OCI-LY3 (cell line): Measurements from ENCODE around the gene TMEM74B.

ENCODE experiments used
- EZH2phosphoT487 ChIP-seq: fragments of 200-600 bp; shearing (Covaris generic); IDR thresholded peaks from 2 replicates; pipeline ENCODE4 v1.6.1; 2018; ENCODE audit warnings: antibody characterized with exemption, mixed run types, low read depth
- TF ChIP-seq, protein P1 (sequence below): fragments of 200-600, 300-600 bp; sonication (generic); IDR thresholded peaks from 2 replicates; pipeline ENCODE4 v1.5.1; 2014; ENCODE audit warnings: antibody characterized with exemption, low read length, low read depth

DNA sequence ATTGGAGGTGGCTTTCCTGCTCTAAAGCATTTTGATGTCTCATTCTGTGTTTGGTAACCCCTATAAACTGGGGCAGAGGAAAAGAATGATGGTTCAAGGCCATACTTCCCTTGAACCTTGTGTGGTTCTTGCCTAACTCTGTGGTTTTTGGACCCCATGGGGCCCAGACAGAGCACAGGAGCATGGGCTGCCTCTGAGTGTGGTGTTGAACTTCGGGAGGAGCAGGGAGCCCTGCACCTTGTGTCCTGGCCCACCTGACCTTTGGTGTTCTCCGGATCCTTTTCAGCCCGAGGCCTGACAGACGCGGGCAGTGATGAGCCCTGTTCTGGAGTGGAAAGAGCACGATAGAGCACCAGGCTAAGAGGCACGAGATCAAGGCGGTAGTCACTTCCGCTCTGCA lies 18.8 kb downstream of the TMEM74B start:
- TF ChIP-seq, protein P1, sequence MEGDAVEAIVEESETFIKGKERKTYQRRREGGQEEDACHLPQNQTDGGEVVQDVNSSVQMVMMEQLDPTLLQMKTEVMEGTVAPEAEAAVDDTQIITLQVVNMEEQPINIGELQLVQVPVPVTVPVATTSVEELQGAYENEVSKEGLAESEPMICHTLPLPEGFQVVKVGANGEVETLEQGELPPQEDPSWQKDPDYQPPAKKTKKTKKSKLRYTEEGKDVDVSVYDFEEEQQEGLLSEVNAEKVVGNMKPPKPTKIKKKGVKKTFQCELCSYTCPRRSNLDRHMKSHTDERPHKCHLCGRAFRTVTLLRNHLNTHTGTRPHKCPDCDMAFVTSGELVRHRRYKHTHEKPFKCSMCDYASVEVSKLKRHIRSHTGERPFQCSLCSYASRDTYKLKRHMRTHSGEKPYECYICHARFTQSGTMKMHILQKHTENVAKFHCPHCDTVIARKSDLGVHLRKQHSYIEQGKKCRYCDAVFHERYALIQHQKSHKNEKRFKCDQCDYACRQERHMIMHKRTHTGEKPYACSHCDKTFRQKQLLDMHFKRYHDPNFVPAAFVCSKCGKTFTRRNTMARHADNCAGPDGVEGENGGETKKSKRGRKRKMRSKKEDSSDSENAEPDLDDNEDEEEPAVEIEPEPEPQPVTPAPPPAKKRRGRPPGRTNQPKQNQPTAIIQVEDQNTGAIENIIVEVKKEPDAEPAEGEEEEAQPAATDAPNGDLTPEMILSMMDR = no peak
- no peak for TF ChIP-seq EZH2phosphoT487
